GM19238 (cell line): Measurements from ENCODE around the gene SLC27A5.
A peak's percentile ranks its signal among the peaks of the same experiment; 100 is the strongest.
"Not testable (repeated sequence)": the region's sequence is repeated elsewhere in the genome, so short reads cannot be mapped to it uniquely, and the experiment has no call there.

Experiments
- DNase-seq: peaks from one replicate; pipeline ENCODE4 v3.0.0; 2011; ENCODE audit warnings: low spot score; ENCODE audit not compliant: insufficient read length

The SLC27A5 gene

GRCh38 chr19:58498316-58499020, 13.3 kb downstream of the SLC27A5 start:
- DNase-seq: no peak

- no peak for DNase-seq
Observed at GRCh38 chr19:58497634-58498170, 14.1 kb downstream of the SLC27A5 start.

GRCh38 chr19:58492265-58492664, 19.5 kb downstream of the SLC27A5 start:
- DNase-seq: no peak

- no peak for DNase-seq
Observed at GRCh38 chr19:58491393-58491792, 20.4 kb downstream of the SLC27A5 start.

GRCh38 chr19:58484349-58484748, 27.4 kb downstream of the SLC27A5 start:
- not testable (repeated sequence) for DNase-seq

- DNase-seq: no peak
Observed at GRCh38 chr19:58483776-58484175, 28.0 kb downstream of the SLC27A5 start.

GRCh38 chr19:58482372-58482771, 29.4 kb downstream of the SLC27A5 start:
- DNase-seq: no peak

- DNase-seq: no peak
Observed at GRCh38 chr19:58480831-58481230, 31.0 kb downstream of the SLC27A5 start.

GRCh38 chr19:58480481-58480830, 31.3 kb downstream of the SLC27A5 start:
- DNase-seq: no peak

- DNase-seq: no peak
Observed at GRCh38 chr19:58479736-58480480, 31.9 kb downstream of the SLC27A5 start.

GRCh38 chr19:58479303-58479702, 32.5 kb downstream of the SLC27A5 start:
- DNase-seq: no peak

- no peak for DNase-seq
Observed at GRCh38 chr19:58477871-58478270, 33.9 kb downstream of the SLC27A5 start.

GRCh38 chr19:58477130-58477529, 34.7 kb downstream of the SLC27A5 start:
- DNase-seq: no peak

- no peak for DNase-seq
Observed at GRCh38 chr19:58476498-58477015, 35.2 kb downstream of the SLC27A5 start.

GRCh38 chr19:58475714-58476497, 35.9 kb downstream of the SLC27A5 start, which contains the start of gene ZNF446:
TSS of gene ZNF446 (plus strand) at chr19:58476352. CDS start at chr19:58477219, 867 bp downstream.
- DNase-seq: peak; percentile 97

- no peak for DNase-seq
Observed at GRCh38 chr19:58474997-58475713, 36.6 kb downstream of the SLC27A5 start.

GRCh38 chr19:58474291-58474996, 37.3 kb downstream of the SLC27A5 start:
- no peak for DNase-seq

GRCh38 chr19:58473775-58474174, 38.0 kb downstream of the SLC27A5 start:
- no peak for DNase-seq

- DNase-seq: no peak
Observed at GRCh38 chr19:58471736-58472135, 40.1 kb downstream of the SLC27A5 start.

GRCh38 chr19:58470837-58471543, 40.8 kb downstream of the SLC27A5 start:
- not testable (repeated sequence) for DNase-seq
